Peyer's patch (tissue), 4 donors: ENCODE data around the gene NFE2.

Source experiments
- POLR2A ChIP-seq, 2 donors: fragments of 450-650 bp; IDR thresholded peaks; one replicate each; pipeline ENCODE4 v1.5.1; 2017; ENCODE audit warnings: antibody characterized with exemption in 2 of 2, mild to moderate bottlenecking in 2 of 2, moderate library complexity in 2 of 2
- TF ChIP-seq, protein P1 (sequence below), 6 experiments: fragments of 450-650 bp in 4 of 6; fragments of 200-600 bp in 2 of 6; sonication (generic) in 1 of 6; IDR thresholded peaks; one replicate each; pipeline ENCODE4 v1.5.1; 2017 to 2019; ENCODE audit warnings: antibody characterized with exemption in 6 of 6, mild to moderate bottlenecking in 3 of 6, moderate library complexity in 1 of 6

DNA sequence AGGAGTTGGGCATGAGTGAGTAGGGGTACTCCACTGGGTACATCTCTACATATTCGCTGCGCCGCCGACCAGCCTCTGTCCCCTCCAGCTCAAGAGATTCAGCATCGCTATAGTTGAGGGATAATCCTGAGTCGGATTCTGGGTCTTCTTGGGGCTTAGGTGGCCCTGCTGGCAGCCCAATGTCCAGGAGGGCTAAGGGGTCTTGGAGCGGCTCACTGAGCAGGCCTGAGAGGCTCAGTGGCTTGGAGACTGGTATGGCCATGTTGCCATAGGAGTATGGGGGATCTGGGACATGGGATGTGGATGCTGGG is 7.9 kb downstream of the NFE2 start:
- TF ChIP-seq, protein P1, sequence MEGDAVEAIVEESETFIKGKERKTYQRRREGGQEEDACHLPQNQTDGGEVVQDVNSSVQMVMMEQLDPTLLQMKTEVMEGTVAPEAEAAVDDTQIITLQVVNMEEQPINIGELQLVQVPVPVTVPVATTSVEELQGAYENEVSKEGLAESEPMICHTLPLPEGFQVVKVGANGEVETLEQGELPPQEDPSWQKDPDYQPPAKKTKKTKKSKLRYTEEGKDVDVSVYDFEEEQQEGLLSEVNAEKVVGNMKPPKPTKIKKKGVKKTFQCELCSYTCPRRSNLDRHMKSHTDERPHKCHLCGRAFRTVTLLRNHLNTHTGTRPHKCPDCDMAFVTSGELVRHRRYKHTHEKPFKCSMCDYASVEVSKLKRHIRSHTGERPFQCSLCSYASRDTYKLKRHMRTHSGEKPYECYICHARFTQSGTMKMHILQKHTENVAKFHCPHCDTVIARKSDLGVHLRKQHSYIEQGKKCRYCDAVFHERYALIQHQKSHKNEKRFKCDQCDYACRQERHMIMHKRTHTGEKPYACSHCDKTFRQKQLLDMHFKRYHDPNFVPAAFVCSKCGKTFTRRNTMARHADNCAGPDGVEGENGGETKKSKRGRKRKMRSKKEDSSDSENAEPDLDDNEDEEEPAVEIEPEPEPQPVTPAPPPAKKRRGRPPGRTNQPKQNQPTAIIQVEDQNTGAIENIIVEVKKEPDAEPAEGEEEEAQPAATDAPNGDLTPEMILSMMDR (IDR thresholded peaks at IDR 0.05): no peak
- TF ChIP-seq POLR2A (IDR thresholded peaks at IDR 0.05): no peak
